ENCODE measurements around the gene DGCR2.

DNA sequence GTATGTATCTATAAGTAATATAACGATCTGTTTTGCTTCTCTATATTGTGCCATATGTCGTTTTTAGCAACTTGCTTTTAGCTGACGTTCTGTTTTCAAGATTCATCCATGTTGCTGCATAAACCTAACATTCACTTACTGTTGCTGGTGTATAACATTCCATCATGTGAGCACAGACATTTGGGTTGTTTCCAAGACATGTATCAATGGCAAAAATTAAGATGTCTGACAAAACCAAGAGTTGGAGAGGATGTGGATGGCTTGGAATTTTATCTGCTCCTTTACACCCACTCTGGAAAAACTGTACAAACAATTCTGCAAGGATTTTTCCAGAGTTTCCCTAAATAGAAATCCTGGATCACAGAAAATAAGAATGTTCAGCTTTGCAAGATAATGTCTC is 40.9 kb downstream of the DGCR2 start:
- TF ChIP-seq CTCF (conservative IDR thresholded peaks at IDR 0.05; ENCODE audit: low read depth in 2 of 2) (no peak), REST (IDR thresholded peaks at IDR 0.05; ENCODE audit: unreplicated experiment) (no peak), JUNB (IDR thresholded peaks at IDR 0.05; ENCODE audit: unreplicated experiment) (no peak), EZH2 (IDR thresholded peaks at IDR 0.05; ENCODE audit: low read depth, unreplicated experiment) (no peak), EZH2phosphoT487 (IDR thresholded peaks at IDR 0.05; ENCODE audit: unreplicated experiment) (no peak)

Data from GM23338 (cell line).